ENCODE results near the gene STAG1. TPM values are rescaled to one million over a fixed set of nuclear protein-coding genes. Genes with fewer than 3 reads are reported as not detected.

STAG1 gene
- total RNA-seq: 10 to 100 TPM; 38.8 to 40.2 TPM

DNA sequence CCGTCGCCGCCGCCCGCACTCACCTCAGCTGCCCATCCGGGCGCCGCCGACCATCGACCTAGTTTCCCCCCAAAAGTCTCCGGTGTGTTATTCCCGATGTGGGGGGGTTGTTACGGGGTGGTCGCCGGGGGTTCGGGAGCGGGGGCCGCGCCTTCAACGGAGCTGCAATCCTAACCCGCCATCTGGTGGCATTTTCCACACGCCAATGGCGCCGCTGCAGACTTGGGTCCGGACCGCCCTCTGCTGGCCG is at the start of gene STAG1:
Gene STAG1 (minus strand): TSS at position 207 of the 250 bp plus-strand sequence. CDS start 121,480 bp downstream, outside the sequence.

Other genes with a start within 250 kb of the STAG1 start
- under 1 TPM in 1 of 2 experiments, not detected in 1; 0.15 TPM for gene SLC35G2, start 66.7 kb upstream of the STAG1 start, total RNA-seq
- gene NCK1, start 109.8 kb upstream of the STAG1 start, total RNA-seq: 10 to 100 TPM; 38.3 to 43.3 TPM
- 1 to 10 TPM in 1 of 2 experiments, under 1 TPM in 1; 0.67 to 1.5 TPM for gene IL20RB, start 205.6 kb upstream of the STAG1 start, total RNA-seq

Data from activated naive CD4-positive, alpha-beta T cell treated with anti-CD3 and anti-CD28 coated beads, Interleukin-2, amount 10 ng/mL, durations not matched to agents 5 hours and 36 hours (primary cell).